ENCODE measurements around the gene GRIN2D.
"Not testable (repeated sequence)": the region's sequence is repeated elsewhere in the genome, so short reads cannot be mapped to it uniquely, and the experiment has no call there.

Gene GRIN2D

GRCh38 chr19:48372904-48373303 is 20.6 kb upstream of the GRIN2D start:
- no peak for DNase-seq

DNA sequence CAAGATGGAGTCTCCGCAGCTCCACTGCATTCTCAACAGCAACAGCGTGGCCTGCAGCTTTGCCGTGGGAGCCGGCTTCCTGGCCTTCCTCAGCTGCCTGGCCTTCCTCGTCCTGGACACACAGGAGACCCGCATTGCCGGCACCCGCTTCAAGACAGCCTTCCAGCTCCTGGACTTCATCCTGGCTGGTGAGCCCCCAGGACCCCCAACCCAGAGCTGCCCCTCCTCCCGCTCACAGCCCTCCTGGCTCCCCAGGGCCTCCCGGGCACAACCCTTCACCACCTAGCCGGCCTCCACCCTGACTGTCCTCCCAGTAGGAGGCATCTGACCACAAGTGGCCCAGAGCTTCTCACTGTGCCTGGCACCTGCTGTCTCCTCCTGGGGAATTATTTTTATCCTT is 19.9 kb upstream of the GRIN2D start:
- no peak for DNase-seq

- DNase-seq: no peak
These were observed 15.3 kb upstream of the GRIN2D start for GRCh38 chr19:48378194-48378570.

DNA sequence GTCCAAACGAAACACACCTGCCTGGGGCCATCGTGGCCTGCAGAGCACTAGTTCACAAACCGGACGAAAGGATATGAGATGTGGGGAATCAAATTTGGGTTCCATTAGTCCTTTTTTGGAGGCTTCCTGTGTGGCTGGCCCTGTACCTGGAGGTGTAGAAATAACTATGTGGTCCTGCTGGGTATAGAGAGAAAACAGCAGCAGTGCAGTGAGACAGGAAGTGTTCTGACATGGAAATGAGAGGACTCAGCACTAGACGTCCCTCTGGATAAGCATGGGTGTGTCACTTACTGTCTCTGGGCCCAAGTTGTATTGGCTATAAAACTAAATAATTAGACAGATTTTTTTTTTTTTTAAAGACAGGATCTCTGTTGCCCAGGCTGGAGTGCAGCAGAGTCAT is 14.4 kb upstream of the GRIN2D start:
- peak; percentile 35 for DNase-seq

DNA sequence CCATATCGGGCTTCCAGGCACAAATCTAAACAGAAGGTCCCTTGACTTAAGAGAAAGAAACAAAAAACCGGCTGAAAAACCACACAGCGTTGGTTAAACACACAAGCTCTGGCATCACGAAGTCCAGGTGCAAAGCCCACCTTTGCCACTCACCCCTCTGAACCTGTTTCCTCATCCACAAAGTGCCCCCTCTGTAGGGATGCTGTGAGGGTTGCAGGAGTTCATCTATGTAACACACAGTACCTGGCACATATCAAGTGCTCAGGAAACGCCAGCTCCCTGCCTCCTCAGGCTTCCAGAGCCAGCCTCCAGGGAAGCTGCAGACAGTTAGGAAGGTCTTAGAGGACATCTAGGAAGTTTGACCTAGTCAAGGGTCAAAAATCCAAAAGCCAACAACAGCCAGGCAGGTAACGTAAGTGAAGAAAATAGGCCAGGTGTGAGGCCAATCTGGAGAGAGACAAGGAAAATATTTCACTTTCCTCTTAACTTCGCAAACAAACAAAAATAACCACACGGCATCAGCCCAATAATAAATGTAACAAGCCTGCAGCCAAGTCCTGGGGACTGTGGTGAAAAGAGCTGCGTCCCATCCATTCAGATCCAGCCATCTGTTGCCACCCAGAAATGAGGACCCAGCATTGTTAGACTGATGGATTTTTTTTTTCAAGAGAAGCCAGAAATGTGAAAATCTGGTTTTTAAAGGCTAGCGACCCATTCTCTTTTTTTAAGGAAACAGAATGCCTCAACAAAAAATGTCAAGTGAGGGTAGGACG is 12.1 kb upstream of the GRIN2D start:
- no peak for DNase-seq

- no peak for DNase-seq
These were observed 11.2 kb upstream of the GRIN2D start for GRCh38 chr19:48382286-48382685.

GRCh38 chr19:48385461-48386087 is 7.9 kb upstream of the GRIN2D start:
- no peak for DNase-seq

GRCh38 chr19:48386981-48387380 is 6.5 kb upstream of the GRIN2D start:
- DNase-seq: no peak

DNA sequence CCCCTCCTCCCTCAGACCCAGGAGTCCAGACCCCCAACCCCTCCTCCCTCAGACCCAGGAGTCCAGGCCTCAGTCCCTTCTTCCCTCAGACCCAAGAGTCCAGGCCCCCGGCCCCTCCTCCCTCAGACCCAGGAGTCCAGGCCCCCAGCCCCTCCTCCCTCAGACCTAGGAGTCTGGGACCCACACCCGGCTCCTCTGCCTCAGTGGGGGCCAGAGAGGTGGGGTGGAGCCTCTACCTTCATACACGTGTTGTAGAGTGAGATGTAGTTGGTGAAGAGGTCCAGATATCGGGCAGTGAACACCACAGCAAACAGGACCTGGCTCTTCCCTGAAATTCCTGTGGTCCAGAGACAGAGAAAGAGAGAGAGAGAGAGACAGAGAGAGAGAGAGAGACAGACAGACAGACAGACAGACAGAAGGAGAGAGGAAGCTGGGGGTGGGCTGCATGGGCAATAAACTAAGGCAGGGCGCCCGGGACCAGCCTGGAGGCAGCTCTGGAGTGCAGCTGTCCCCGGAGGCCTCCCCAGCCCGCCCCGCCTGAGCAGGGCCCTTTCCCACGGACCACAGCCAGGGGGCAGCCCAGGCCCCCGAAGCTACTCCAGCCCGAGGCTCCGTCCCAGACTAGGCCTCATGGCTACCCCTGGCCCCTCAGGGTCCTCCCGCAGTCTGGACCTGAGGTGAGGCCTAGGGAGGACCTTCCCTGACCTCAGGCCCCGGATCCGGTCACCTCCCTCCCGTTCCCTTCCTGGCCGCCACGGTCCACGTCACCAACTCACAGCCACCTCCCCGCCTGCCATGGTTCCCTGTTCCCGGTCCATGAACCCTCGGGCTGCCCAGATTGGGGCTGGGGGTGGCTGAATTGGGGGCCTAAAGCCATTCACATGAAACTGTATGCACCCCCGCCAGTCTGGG is 3.0 kb upstream of the GRIN2D start:
- peak; percentile 86 for DNase-seq

DNA sequence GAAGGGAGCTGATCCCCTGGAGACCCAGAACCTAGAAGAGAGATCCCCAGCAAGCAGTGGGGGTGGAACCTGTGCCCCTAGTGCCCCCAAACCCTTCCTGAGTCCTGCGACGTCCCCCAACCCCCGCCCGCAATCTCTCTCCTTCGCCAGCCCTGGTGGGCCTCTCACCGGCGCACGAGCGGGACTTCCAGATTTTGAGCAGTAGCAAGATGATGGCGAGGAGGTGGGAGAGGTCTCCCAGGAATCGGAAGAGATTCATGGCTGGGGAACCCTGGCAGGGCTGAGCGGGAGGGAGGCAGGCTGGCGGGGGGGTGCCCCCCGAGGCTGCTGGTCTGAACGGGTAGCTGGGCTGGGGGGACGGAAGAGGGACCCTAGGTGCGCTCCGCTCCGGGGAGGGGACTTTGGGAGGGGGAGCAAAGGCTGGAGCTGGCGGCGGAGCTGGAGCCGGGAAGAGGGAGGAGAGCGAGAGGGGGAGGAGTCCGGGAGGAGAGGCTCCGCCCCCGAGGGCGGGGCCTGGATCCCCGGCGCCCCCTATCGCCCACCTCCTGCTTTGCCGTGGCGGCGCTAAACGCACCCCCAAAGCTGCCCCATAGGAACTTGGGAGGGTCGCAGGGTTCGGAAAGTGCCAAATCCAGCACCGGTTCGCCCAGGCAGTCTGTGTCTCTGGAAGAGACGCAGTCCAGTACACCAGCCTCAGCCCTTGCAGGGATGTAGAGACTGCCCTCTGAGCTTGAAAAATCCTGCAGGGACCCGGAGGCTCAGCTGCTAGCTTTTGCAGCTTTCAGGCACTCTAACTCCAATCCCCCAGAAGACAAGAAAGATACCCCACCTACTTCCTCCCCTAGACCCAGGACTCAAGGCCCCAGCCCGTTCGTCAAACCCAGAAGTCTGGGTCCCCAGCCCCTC is 2.1 kb upstream of the GRIN2D start, which contains the start of gene KDELR1:
Gene KDELR1, minus strand, starts transcription at position 452 of the 906 bp plus-strand sequence. Its CDS starts 193 bp downstream, at position 259.
- peak; percentile 80 for DNase-seq

- DNase-seq: not testable (repeated sequence)
These were observed 1.5 kb upstream of the GRIN2D start for GRCh38 chr19:48392006-48392344.

DNA sequence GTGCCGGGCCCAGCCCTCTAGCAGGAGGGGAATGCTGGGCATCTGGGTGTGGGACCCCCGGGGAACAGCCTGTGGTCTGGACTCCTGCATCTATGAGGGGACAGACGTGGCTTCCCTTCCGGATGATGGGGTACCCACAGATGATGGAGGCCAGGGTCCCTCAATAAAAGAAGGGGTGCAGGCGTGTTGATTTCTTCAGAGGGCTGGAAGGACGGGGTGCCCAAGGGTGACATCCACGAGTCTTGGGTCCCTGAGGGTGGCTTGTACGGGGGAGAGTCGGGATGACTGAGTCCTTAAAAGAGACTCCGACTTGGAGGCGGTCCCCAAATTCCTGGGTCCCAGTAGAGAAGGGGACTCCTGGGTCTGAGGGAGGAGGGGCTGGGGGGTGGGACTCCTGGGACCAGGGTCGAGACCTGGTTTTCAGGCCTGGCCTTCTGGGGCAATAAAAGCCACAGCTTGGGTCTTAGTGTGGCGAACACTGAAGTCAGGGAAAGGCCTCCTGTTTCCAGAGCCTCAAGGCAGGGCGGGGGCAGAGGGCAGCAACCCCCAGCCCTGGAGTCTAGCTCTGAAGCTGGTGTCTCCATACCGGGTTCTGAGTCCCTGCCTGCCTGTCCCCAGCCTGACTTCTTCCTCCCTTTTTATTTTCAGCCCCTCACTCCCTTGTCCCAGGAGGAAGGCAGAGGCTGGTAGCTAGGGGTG is 459 bp upstream of the GRIN2D start:
- no peak for DNase-seq

DNA sequence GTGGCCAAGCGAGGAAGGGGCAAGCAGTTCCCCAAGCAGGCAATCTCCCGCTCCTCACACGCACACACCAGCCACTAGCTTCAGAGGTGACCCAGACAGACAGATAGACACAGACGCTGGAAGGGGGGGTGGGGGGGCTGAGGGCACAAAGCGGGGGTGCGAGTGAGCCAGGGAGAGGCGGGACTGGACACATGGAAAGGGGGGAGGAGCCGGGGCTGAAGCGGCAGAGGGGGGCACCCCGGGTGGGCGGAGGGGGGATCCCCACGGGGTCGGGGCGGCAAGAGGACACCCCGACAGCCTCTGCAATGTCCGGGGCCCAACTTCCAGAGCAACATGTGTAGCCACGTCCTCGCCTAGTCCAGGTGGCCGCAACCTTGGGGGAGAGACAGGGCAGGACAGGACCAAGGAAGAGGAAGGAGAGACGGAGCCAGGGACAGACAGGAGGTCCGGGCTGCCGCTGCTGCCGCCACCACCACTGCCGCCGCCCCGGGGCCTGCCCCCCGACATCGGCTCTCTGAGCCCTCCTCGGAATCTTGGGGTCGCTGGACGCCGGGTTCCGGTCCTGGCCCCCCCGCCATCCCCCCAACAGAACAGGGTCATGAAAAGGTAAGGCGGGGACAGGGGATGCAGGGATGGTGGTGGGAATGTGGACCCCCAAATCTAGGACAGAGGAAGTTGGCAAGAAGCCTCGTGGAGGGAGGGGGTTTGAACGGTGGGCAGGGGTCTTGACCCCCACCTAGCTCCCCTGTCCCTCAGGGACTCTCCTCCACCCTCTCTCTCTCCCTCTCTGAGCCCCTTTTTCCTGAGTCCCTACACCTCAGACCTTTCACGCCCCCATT is 1.1 kb downstream of the GRIN2D start:
- DNase-seq: peak; percentile 25

DNA sequence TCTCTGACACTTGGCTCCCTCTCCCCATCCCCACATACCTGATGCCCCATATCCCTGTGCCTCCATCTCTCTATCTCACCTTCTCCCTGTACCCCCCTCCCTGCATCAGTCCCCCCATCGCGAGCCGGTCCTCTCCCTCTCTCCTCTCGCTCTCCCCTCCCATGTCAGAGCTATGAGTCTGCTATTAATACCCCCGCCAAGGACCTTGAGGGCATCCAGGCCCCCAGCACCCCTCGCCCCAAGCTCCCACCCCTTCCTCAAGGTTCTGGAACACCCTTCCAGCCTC is 1.6 kb downstream of the GRIN2D start:
- DNase-seq: no peak

DNA sequence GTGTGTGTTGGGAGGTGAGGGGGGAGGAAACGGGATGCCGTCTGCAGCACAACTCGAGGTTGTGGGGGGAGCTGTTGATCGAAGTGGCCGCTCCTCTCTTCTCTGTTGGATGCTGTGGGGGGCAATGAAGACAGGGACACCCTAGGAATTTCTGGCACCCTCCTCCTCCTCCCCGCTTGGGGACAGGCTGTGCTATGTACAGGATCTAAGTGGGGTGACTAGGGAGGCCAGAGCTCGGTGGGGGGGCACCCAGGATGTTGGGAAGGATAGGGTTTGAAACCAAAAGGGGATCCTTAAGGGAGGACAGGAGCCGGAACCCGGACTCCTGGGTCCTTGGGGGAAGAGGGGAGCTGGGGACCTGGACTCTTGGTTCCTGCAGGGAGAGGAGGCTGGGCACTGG is 2.0 kb downstream of the GRIN2D start:
- no peak for DNase-seq

GRCh38 chr19:48396016-48396823 is 2.8 kb downstream of the GRIN2D start:
- no peak for DNase-seq

- no peak for DNase-seq
These were observed 3.3 kb downstream of the GRIN2D start for GRCh38 chr19:48396824-48397176.

DNA sequence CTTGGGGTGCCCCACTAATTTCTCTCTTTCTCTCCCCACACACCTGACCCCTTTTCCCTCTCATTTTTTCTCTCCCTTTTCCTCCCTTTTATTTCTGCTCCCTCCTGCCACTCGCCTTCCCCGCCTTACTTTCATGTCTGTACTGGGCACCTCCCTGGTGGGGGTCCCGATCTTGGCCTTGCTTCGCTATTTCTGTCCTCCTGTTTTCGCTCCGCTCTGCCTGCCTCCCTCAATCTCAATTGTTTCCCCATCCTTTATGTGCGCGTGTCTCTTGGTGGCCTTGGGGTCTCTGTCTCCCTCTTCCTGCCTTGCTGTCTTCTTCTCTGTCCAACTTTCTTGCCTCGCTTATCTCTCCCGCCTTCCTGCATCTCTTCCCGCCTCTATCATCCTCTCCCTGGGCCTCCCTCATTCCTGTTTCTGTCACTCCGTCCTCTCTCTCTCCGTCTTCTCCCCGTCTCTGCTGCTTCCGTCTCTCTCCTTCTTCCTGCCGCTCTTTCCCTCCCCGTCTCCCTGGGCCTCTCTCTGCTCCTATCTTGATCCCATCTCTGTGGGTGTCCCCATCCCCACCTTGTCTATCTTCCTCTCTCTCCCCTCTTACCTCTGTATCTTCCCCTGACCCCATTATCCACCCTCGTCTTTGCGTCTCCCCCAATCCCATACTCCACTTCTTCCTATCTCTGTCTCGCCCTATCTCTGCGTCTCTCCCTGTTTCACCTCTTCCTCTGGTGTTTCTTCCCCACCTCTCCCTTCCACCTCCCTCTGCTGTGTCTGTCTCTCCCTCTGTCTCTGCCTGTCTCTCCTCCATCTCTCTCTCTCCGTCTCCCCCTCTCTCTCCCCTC is 4.0 kb downstream of the GRIN2D start:
- no peak for DNase-seq

DNA sequence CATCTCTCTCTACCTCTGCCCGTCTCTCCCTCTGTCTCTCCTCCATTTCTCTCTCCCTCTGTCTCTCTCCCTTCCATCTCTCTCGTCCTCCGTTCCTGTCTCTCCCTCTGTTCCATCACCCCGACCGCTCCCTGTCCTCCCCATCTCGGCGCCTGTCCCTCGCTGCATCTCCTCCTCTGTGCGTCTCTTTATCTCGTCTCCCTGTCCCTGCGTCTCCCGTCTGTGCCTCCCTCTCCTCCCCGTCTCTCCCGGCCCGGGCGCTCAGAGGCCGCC is 4.6 kb downstream of the GRIN2D start:
- peak; percentile 37 for DNase-seq

Data from hematopoietic multipotent progenitor cell treated with erythropoietin and hydrocortisone succinate and interleukin-3 and kit ligand, for 4 days (in vitro differentiated cells).